ENCODE measurements around the gene KCTD19. TPM values are rescaled to one million over a fixed set of nuclear protein-coding genes. Genes with fewer than 3 reads are reported as not detected.

Gene KCTD19
- total RNA-seq, 2 experiments from 2014 or later, result 3.0 to 3.9 TPM

GRCh38 chr16:67240506-67240905, 86.0 kb downstream of the KCTD19 start:
- no peaks in the 10 kb centered on the region for H3K9me3 Mint-ChIP-seq
- no peak for TF ChIP-seq CTCF (IDR thresholded peaks at IDR 0.05)
- H3K27ac Mint-ChIP-seq, result no peak overlapping the region
- ChIA-PET POLR2A (interaction anchor here (5.8 kb wide), 1 partner anchor 14 kb away, joined by 39 read pairs; the partner anchor contains the start of gene TMEM208), CTCF (interaction anchor here (1.2 kb wide), 1 partner anchor 85 kb away, joined by 4 read pairs; no protein-coding TSS in a partner anchor)
- no peaks in the 10 kb centered on the region for H3K27me3 Mint-ChIP-seq
- H3K4me1 Mint-ChIP-seq (ENCODE audit: low read depth), result peaks cover 33% of the 10 kb centered on the region
- H3K36me3 Mint-ChIP-seq (ENCODE audit: low read depth), result peaks cover 24% of the 10 kb centered on the region
- no peak overlapping the region for H3K4me3 Mint-ChIP-seq
- ATAC-seq (no peak), DNase-seq (no peak)
- intact Hi-C loops (cut with micrococcal nuclease), result no loop called here

Other genes starting within 250 kb of the KCTD19 start
- 10 to 100 TPM; 11.3 to 14.0 TPM for gene PHAF1, start 216.8 kb downstream of the KCTD19 start, total RNA-seq
- gene B3GNT9, start 175.7 kb downstream of the KCTD19 start, total RNA-seq, result 1 to 10 TPM; 2.1 to 2.5 TPM
- 10 to 100 TPM; 28.4 to 31.2 TPM for gene TRADD, start 166.8 kb downstream of the KCTD19 start, total RNA-seq
- gene FBXL8, start 166.8 kb downstream of the KCTD19 start, total RNA-seq, result 10 to 100 TPM; 27.1 to 28.6 TPM
- gene HSF4, start 162.0 kb downstream of the KCTD19 start, total RNA-seq, result 10 to 100 TPM; 56.0 to 73.3 TPM
- gene NOL3, start 156.2 kb downstream of the KCTD19 start, total RNA-seq, result 10 to 100 TPM; 24.5 to 25.3 TPM
- gene MATCAP1, start 142.8 kb downstream of the KCTD19 start, total RNA-seq, result 10 to 100 TPM; 49.5 to 49.9 TPM
- gene EXOC3L1, start 136.6 kb downstream of the KCTD19 start, total RNA-seq, result under 1 TPM in 1 of 2 experiments, not detected in 1; 0.23 TPM
- 100 to 1,000 TPM; 104 to 105 TPM for gene E2F4, start 134.6 kb downstream of the KCTD19 start, total RNA-seq
- gene ELMO3, start 127.6 kb downstream of the KCTD19 start, total RNA-seq, result 1 to 10 TPM; 5.0 to 5.6 TPM
- gene TMEM208, start 99.6 kb downstream of the KCTD19 start, total RNA-seq, result 10 to 100 TPM; 25.7 to 30.7 TPM
- 100 to 1,000 TPM; 102 to 105 TPM for gene FHOD1, start 79.3 kb downstream of the KCTD19 start, total RNA-seq
- gene SLC9A5, start 77.8 kb downstream of the KCTD19 start, total RNA-seq, result 1 to 10 TPM; 7.7 to 8.1 TPM
- 10 to 100 TPM; 17.3 to 20.8 TPM for gene PLEKHG4, start 47.2 kb downstream of the KCTD19 start, total RNA-seq
- under 1 TPM; 0.81 to 0.90 TPM for gene LRRC36, start 74 bp upstream of the KCTD19 start, total RNA-seq
- gene TPPP3, start 66.8 kb upstream of the KCTD19 start, total RNA-seq, result not detected
- under 1 TPM; 0.54 to 0.60 TPM for gene ZDHHC1, start 89.7 kb upstream of the KCTD19 start, total RNA-seq
- gene HSD11B2, start 104.4 kb upstream of the KCTD19 start, total RNA-seq, result 1 to 10 TPM; 1.6 to 2.3 TPM
- gene ATP6V0D1, start 154.4 kb upstream of the KCTD19 start, total RNA-seq, result 10 to 100 TPM; 17.5 to 18.2 TPM
- not detected for gene AGRP, start 156.8 kb upstream of the KCTD19 start, total RNA-seq
- gene RIPOR1, start 202.1 kb upstream of the KCTD19 start, total RNA-seq, result 10 to 100 TPM; 15.7 to 20.0 TPM
- gene CTCF, start 235.8 kb upstream of the KCTD19 start, total RNA-seq, result 10 to 100 TPM; 47.4 to 50.6 TPM